GM13977 (cell line): Measurements from ENCODE around the gene GABRA5.
A peak's percentile ranks its signal among the peaks of the same experiment; 100 is the strongest.

Source experiments
- DNase-seq: peaks from one replicate; pipeline ENCODE4 v3.0.0; 2012; ENCODE audit warnings: low spot score
- in situ Hi-C: fragments of 300-500 bp; cut with MboI; formaldehyde crosslinking; loops from one replicate; pipeline ENCODE4 v1.12.0; 2022; ENCODE audit warnings: low sequenced_read_pairs, low pct_unique_long_range_greater_than_20kb, mixed read lengths, inconsistent platforms; ENCODE audit not compliant: unreplicated experiment
- TF ChIP-seq, protein P1 (sequence below): IDR thresholded peaks from 2 replicates; pipeline ENCODE4 v1.5.1; 2012; ENCODE audit warnings: mild to moderate bottlenecking, control low read depth; ENCODE audit not compliant: insufficient read depth; ENCODE audit errors: extremely low read depth, missing control alignments

GABRA5 gene

DNA sequence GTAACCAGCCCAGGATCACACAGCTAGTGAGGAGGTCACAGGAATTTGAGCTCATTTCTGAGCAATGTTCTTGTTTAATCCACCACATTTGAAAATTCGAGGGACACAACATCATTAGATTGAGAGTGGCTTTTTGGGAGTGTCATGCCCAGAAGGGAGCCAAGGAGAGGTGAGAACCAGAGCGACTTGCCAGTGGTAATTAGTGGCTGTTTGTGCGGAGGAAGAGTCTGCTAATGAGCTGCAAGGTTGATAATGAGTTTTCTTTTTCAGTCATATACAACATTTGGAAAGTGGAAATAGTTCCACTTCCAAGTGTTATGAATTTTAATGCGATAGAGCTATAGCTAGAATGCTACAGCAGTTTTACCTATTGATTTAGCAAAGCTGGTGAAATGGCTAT is 19.7 kb downstream of the GABRA5 start:
- in situ Hi-C loops, result no loop called here
- TF ChIP-seq, protein P1, sequence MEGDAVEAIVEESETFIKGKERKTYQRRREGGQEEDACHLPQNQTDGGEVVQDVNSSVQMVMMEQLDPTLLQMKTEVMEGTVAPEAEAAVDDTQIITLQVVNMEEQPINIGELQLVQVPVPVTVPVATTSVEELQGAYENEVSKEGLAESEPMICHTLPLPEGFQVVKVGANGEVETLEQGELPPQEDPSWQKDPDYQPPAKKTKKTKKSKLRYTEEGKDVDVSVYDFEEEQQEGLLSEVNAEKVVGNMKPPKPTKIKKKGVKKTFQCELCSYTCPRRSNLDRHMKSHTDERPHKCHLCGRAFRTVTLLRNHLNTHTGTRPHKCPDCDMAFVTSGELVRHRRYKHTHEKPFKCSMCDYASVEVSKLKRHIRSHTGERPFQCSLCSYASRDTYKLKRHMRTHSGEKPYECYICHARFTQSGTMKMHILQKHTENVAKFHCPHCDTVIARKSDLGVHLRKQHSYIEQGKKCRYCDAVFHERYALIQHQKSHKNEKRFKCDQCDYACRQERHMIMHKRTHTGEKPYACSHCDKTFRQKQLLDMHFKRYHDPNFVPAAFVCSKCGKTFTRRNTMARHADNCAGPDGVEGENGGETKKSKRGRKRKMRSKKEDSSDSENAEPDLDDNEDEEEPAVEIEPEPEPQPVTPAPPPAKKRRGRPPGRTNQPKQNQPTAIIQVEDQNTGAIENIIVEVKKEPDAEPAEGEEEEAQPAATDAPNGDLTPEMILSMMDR, result no peak
- peak; percentile 7 for DNase-seq

DNA sequence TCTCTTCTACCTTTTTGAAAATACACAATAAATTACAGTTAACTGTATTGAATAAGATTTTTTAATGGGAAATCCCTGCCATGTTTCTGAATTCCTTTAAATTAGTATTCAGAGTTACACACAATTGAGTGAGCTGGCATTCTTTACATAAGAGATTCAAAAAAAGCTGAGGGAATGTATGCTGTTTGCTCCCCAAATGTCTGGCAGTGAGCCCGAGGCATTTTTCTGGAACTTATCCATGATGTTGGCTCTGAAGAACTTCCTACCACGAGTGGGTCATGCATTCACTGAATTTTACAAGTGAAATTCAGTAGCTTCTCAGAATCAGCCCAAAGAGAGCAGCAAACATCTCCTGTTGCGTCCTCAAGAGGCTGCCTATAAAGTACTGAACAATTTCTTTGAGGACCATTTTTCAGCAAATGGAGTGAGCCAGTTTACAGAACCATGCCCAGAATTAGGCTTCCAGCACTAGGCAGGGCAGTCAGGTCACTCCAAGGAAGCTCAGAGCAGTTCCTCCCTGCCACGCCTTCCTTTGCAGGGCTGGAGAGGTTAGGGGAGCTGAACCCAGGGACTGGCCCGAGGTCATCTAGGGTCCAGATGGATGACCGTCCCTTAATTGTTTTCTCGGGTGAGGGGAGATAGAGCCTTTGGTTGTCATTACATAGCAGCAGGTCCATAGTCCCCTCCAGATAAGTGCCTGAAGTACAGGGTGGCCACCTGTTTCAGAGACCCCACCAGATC is 21.2 kb downstream of the GABRA5 start:
- TF ChIP-seq, protein P1, result no peak
- in situ Hi-C loops, result no loop called here

DNA sequence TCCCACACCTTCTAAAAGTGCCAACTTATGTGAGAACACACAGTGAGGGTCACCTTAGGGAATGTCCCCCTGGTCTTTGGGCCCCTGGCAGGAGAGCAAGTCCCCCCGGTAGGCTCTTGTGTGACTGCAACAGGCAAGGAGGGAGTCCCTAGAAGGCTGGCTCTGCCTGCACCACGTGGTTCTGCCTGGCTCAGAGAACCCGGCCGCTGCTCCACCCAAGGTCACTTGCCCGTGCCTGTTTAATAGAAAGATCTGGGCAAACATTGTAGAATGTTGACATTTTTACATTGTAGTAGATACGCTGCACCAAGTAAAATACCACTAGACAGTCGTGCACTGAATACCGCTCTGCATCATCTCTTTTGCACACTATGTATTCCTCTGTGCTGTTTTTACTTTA is 21.9 kb downstream of the GABRA5 start:
- DNase-seq, result peak; percentile 16
- in situ Hi-C loops, result no loop called here
- TF ChIP-seq, protein P1, result no peak

More for the DNA sequence above, 21.2 kb downstream of the GABRA5 start:
- peak; percentile 6 for DNase-seq

DNA sequence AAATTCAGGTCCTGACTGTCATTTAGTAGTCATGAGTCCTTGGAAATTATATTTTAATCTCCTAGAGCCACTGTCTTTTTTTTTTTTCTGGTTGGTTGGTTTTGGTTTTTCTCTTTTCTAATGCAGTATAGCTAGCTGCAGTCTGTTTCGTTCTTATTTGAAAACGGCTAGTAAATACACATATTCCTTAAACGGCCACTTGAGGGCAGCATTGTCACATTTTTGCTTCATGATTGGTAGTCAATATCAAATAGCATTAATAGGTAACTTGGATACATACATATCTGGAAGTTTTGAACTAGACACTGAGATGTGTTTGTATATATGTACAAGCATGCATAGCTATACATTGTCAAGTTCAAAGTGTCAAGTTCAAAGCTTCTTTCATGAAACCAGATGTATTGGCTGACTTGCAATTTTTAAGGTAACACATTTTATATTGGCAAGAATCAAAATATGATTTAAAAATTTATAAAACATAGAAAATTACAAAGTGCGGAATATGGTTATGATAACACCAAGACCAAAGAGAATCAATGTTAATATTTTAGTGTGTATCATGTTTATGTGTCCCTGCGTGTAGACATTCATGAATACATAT is 22.5 kb downstream of the GABRA5 start:
- in situ Hi-C loops, result no loop called here
- DNase-seq, result peak; percentile 67
- TF ChIP-seq, protein P1, result peak; percentile 70

DNA sequence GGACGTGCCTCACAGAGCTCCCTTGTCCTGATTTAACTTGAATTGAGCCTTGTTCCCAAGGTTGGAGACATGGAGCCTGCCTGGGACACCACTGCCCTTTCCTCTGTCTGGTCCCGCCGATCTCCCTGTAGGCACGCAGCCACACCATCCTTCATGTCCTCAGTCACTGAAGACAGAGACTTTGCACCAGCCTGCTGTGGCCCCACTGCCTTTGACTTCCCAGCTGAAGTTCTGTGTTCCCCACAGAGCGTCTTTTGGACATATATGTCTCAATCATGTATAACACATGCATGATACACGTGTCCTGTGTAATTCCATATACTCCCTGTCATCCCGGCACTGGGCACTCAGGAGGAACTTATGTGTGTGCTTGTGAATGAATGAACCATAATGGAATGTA is 23.6 kb downstream of the GABRA5 start:
- in situ Hi-C loops, result no loop called here
- TF ChIP-seq, protein P1, result no peak
- peak; percentile 2 for DNase-seq

DNA sequence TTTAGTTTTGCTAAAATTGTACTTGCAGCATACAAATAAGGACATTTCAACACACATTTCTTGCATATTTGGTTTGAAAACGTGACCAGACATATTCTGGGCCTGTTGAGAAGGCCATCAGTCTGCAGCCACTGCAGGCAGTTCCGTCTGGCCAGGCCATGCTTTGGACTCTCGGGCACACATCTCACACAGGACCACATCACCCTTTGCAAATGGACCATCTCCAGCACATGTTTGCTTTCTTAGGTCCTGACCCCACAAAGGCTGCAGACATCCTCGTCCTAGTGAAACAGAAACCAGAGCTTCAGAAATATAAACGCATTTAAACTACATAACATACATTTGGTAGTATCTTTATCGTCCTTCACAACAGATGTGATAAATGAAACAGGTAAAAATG is 24.1 kb downstream of the GABRA5 start:
- TF ChIP-seq, protein P1, result no peak
- DNase-seq, result peak; percentile 3
- in situ Hi-C loops, result no loop called here
